NCI-H1417 (cell line): Measurements from ENCODE around the gene RASGRP2.

Experiments used
- DNase-seq, 3 experiments: peaks; one replicate each; lab custom pipeline; 2025; lab: John Stamatoyannopoulos, UW

Gene RASGRP2

GRCh38 chr11:64757549-64758329, 13.8 kb upstream of the RASGRP2 start:
- DNase-seq, result no peak

- DNase-seq, result no peak
Observed at GRCh38 chr11:64755681-64756361, 11.9 kb upstream of the RASGRP2 start.

DNA sequence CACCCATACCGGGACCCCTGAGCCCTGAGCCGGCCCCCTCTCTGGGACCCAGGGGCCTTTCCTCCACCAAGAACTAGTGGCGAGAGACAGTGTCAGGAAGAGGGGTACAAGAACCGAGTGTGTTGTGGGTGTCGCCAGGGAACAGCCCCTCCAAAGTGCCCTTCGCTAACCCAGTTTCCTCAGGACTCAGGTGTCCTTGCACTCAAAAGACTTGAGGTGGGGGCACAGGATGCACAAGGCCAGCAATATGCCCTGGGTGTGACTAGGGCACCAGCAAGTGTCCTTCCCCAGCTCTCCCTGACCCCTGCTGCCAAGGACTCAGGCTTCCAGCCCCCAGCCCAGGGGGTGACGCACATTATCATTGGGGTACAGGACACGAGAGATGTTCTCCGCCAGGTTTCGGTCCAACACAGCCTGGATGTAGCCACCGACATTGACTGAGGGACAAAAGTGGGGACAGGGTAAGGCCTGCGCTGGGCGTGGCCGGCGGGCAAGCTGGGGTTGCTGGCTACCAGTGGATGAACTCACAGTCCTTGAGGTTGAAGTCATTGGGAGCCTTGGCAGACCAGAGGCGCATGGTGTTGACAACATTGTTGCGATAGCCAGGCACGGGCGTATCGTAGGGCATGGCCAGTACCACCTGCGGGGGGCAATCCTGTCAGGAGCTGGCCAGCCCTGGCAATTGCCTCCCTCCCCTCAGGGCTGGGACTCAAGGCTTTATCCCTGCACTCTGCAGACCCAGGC, 11.1 kb upstream of the RASGRP2 start:
- no peak for DNase-seq

DNA sequence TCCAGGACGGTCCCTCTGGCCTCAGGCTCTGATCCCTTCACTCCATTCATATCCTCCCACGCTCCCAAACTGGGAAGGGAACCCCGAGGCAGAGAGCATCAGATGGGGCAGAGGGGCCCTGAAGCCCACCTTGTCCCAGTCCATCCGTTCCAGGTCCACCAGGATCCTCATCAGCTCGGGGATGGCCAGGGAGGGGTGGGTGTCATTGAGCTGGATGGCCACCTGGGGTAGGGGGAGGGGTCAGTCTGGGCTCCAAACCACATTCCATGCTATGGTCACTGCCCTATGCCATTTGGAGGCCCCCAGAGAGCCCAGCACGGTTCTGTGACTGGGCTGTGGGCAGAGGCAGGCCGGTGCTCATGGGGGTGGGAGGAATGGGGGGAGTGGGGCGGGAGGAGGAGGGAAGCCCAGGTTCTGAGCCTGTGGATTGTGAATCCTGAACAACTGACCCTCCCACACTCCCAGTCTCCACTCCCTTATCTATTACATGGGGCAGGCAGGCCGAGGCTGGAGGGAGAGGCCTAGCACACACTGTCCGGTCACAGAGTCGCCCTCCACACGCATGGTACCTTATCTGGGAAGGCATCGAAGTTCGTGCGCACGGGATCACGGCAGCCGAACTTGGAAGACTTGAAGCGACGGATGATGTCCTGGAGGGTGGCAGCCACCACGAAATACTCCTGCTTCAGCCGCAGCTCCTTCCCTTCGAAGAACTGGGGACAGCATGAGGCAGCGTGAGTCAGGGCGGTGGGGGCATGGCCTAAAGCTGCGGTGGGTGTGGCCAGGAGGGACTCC, 10.4 kb upstream of the RASGRP2 start:
- DNase-seq, result no peak

DNA sequence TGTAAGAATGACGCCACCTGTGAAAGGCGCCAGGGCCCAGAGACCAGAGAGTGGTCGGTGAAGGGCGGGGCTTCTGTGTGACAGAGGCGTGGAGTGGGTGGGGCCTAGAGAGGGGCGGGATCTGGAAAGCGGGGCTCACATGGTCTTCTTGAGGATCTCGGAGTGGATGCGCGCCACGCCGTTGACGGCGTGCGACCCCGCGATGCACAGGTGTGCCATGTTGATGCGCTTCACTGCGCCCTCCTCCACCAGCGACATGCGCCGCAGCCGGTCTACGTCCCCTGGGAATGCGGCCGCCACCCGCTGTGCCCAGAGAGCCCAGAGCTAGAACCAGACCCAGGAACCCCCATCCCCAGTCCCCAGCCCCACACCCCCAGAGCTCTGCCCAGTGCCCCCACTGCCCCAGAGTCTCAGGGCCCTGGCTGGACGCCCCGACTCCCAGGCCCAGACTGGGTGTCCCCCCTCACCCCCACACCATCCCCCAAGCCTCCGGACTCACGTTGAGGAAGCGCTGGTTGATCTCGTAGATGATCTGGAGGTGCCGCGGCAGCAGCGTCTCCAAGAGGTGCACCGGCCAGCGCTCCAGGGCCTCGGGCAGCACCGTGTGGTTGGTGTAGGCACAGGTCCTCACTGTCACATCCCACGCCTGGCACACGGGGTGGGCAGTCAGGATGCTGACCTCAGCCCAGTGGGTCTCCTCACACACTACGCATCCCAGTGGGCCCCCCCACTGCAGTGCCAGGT, 9.6 kb upstream of the RASGRP2 start:
- no peak for DNase-seq

DNA sequence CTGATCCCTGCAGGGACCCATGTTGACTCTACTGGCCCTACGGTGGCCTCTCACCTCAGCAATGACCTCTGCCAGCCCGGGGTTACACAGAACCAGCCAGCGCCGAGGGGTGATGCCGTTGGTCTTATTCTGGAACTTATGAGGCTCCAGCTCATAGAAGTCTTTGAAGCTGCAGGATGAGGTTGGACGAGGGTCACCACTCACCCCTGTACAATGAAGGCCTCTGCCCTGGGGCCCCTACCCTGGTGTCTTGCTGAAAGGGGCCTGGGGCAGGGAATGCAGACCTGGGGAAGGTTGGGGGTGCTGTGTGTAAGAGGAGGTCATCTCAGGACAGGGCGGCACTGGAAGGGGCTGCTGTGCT, 9.1 kb upstream of the RASGRP2 start:
- DNase-seq, result no peak

- DNase-seq, result no peak
Observed at GRCh38 chr11:64752175-64752970, 8.4 kb upstream of the RASGRP2 start.

DNA sequence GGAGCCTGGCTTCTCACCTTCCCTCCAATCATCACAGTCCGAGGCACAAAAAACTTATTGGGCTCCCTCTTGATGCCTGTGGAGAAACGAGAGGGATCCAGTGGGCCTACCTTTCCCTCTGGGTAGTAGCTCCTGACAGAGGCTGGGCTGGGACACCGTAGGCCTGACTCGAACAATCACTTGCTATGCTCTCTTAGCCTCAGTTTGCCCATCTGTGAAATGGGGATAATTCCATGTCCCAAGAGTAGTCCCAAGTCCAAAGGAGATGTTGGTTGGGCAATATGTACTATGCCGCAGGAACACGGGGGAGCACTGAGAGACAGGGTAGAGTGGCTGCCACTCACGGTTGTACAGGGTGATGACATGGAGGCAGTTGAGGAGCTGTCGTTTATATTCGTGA, 7.6 kb upstream of the RASGRP2 start:
- no peak for DNase-seq

DNA sequence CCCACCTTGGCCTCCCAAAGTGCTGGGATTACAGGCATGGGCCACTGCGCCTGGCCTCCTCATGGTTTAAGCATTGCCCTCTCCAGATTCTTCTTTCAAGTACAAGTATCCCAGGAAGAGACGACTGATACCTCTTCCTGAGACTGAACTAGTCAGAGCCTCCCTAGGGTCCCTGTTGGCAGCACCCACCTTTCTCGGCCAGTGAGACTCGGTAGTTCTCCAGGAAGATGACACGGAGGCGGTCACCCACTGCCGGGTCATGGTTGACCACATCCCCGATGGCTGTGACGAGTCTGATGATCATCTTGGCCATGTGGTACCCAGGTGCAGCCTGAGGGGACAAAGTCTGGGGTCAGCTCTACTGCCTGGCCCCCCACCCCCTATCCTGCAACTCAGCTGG, 7.2 kb upstream of the RASGRP2 start:
- no peak for DNase-seq

DNA sequence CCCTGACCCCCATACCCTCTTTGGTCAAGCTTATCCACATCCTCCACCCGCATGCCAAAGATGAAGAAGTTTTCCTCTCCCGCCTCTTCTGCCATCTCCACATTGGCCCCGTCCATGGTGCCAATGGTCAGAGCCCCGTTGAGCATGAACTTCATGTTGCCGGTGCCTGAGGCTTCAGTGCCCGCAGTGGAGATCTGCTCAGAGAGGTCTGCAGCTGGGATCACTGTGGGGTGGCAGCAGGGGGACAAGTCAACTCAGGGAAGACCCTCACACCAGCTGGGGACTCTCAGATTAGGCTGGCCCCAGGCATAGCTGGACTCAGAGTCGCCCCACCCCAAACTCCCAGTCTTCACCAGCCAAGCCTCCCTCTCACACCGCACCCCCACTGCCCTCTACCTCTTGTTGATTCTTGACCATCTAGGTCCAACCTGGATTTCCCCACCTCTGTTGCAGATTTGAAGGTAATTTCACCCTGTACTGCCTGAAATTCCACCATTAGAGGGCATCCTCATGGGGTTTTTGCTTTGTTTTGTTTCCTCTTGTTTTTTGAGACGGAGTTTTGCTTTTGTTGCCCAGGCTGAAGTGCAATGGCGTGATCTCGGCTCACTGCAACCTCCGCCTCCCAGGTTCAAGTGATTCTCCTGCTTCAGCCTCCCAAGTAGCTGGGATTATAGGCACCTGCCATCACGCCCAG, 6.6 kb upstream of the RASGRP2 start:
- no peak for DNase-seq

GRCh38 chr11:64747961-64748665, 4.2 kb upstream of the RASGRP2 start:
- DNase-seq, result no peak

DNA sequence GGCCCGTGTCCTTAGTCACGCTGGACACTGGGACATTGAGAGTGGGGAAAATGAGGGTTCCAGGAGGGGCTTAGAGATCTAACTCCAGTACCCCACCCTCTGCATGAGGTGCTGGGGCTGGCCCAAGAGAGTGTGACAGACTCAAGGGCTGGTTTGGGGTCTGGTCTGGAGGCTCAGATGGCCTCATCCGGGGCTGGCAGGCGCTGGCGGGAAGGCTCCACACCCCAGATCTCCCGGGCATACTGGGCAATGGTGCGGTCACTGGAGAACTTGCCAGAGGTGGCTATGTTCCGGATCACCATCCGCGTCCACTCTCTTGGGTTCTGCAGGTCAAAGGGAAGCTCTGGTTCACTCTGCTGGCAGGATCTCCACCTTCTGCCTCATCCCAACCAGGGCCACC, 2.5 kb upstream of the RASGRP2 start:
- DNase-seq, result no peak

DNA sequence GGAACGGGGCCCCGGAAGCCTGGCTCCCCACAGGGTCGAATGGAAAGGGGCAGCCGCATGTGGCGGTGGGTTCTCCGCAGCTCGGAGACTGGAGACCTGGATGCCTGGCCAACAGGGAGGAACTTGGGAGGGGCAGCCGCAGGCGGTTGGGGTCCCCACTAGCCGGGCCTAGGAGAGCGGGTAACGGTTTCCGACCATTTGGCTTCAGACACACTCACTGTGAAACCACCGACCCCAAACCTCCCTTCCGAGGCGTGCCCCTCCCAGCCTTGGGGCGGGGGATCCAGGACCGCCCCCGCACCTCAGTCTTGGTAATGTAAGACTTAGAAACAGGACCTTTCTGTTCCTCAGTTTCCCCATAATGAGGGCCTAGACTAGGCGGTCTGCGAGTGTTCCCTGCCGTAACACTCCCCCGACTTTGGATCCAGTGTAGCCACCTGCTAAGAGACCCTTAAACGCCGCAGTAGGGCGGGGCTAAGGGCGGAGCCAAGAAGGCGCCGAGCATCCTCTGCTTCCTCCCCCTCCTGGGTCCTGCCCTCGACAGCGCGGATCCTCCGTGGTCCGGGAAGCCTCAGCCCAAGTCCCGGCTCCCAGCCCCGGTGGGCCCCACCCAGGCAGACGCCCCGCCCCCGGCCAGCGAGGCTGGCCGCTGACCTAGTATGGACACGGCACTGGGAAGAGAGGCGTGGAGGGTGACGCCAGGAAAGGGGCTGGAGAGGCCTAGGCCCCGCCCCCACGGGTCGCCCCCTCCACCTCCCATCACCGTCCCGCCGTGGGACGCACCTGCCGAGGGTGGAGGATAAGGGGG, 1.8 kb upstream of the RASGRP2 start:
- peak in 2 of 3 experiments; percentile 39 to 48 for DNase-seq

DNA sequence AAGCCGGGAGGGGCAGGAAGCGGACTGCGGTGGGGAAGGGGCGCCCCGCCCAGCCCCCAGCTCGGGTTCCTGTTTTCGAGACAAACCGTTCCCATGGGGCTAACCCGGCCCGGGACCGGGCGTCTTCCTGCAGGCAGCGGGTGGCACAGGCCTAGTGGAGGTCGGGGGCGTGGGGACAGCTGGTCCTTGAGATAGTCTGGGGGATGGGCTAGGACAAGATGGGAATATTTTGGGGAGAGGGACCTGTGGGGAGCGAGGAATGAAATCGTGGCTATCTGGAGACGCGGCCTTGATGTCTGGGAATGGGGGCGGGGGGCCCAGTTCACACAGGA, 1.2 kb upstream of the RASGRP2 start:
- peak in 2 of 3 experiments; percentile 44 to 47 for DNase-seq

- no peak for DNase-seq
Observed at GRCh38 chr11:64744544-64745188, 724 bp upstream of the RASGRP2 start.

- DNase-seq, result peak; percentile 24 to 73 (median 63)
Observed at GRCh38 chr11:64742889-64743590, 902 bp downstream of the RASGRP2 start.
